SU-DHL-6 (cell line): ENCODE results near the gene FGD5.

Source experiments
- CTCF ChIP-seq: fragments of 200-600 bp; sonication (generic); IDR thresholded peaks from one replicate; pipeline ENCODE4 v1.5.1; 2017; ENCODE audit warnings: antibody characterized with exemption, mild to moderate bottlenecking, low read length, moderate library complexity; ENCODE audit not compliant: insufficient read depth, poor library complexity, severe bottlenecking
- EZH2phosphoT487 ChIP-seq: fragments of 200-600 bp; sonication (generic), shearing (Covaris generic); conservative IDR thresholded peaks from 2 replicates; pipeline ENCODE4 v1.6.1; 2018; ENCODE audit warnings: mild to moderate bottlenecking, antibody characterized with exemption, low read length, moderate library complexity, mixed read lengths

- TF ChIP-seq CTCF (no peak), EZH2phosphoT487 (no peak)
Measured at GRCh38 chr3:14843321-14843720, 24.6 kb downstream of the FGD5 start.
